ENCODE measurements around the gene ADAR. TPM values are rescaled to one million over a fixed set of nuclear protein-coding genes. Genes with fewer than 3 reads are reported as not detected.

The ADAR gene
- total RNA-seq, 2 experiments from 2014 or later = 206 to 210 TPM

DNA sequence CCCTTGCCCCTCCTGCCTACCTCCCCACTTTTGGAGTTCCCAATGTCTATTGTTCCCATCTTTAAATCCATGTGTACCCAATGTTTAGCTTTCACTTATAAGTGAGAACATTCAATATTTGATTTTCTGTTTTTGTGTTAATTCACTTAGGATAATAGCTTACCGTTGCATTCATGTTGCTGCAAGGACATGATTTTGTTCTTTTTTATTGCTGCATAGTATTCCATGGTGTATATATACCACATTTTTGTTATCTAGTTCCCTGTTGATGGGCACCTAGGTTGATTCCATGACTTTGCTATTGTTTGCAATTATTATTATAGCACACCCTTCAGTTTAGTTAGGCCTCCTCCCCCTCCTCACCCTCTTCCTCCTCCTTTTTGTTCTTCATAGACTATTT is 33.5 kb upstream of the ADAR start:
- H3K4me1 ChIP-seq (ENCODE audit: insufficient read depth, low read length) = no peaks in the 10 kb centered on the region
- CTCF ChIA-PET = interaction anchor here (0.6 kb wide), 1 partner anchor 247 kb away, joined by 4 read pairs; no protein-coding TSS in a partner anchor
- TF ChIP-seq, protein P1, sequence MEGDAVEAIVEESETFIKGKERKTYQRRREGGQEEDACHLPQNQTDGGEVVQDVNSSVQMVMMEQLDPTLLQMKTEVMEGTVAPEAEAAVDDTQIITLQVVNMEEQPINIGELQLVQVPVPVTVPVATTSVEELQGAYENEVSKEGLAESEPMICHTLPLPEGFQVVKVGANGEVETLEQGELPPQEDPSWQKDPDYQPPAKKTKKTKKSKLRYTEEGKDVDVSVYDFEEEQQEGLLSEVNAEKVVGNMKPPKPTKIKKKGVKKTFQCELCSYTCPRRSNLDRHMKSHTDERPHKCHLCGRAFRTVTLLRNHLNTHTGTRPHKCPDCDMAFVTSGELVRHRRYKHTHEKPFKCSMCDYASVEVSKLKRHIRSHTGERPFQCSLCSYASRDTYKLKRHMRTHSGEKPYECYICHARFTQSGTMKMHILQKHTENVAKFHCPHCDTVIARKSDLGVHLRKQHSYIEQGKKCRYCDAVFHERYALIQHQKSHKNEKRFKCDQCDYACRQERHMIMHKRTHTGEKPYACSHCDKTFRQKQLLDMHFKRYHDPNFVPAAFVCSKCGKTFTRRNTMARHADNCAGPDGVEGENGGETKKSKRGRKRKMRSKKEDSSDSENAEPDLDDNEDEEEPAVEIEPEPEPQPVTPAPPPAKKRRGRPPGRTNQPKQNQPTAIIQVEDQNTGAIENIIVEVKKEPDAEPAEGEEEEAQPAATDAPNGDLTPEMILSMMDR (IDR thresholded peaks at IDR 0.05) = no peak
- ATAC-seq (ENCODE audit: poor library complexity) = no peak
- no peak overlapping the region for H3K27ac Mint-ChIP-seq
- H3K27ac ChIP-seq (ENCODE audit: low read depth in 1 of 2, low read length in 2 of 2) = no peak overlapping the region
- no peak for DNase-seq
- H3K9me3 Mint-ChIP-seq = peaks cover 2% of the 10 kb centered on the region
- no peaks in the 10 kb centered on the region for H3K4me1 Mint-ChIP-seq (ENCODE audit: low read depth)
- H3K36me3 ChIP-seq (ENCODE audit: insufficient read depth, low read length) = no peaks in the 10 kb centered on the region
- intact Hi-C loops (cut with DNase I, micrococcal nuclease) = no loop called here
- H3K4me3 Mint-ChIP-seq = no peak overlapping the region
- POLR2A ChIA-PET = no interaction called here
- H3K36me3 Mint-ChIP-seq (ENCODE audit: low read depth) = no peaks in the 10 kb centered on the region
- H3K27me3 Mint-ChIP-seq = peaks cover 2% of the 10 kb centered on the region
- H3K4me3 ChIP-seq (ENCODE audit: low read length) = no peak overlapping the region
- H3K9me3 ChIP-seq (ENCODE audit: control insufficient read depth in 1 of 2, insufficient read depth in 1 of 2, low read length in 2 of 2) = peaks cover 4% of the 10 kb centered on the region in 2 experiments
- peaks cover 3 to 5% of the 10 kb centered on the region in 2 experiments for H3K27me3 ChIP-seq (ENCODE audit: control insufficient read depth in 1 of 2, insufficient read depth in 2 of 2, low read length in 2 of 2)

DNA sequence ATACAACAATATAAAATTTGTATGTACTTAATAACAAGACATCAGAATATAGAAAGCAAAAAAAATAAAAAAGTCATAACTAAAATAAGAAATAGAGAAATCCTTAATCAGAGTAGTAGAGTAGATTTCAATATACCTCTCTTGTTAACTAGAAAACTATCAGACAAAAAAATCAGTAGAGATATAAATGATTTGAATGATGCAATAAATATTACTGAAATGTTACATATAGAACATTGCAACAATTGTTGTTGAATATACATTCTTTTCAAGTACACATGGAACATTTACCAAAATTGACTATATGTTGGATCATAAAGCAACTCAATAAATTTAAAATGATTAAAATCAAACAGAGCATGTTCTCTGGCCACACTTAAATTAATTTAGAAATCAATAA is 31.9 kb upstream of the ADAR start:
- Histone ChIP-seq H3K27me3 (ENCODE audit: control insufficient read depth in 1 of 2, insufficient read depth in 2 of 2, low read length in 2 of 2) (peaks cover 15 to 16% of the 10 kb centered on the region in 2 experiments), H3K4me3 (ENCODE audit: low read length) (no peak overlapping the region), H3K9me3 (ENCODE audit: control insufficient read depth in 1 of 2, insufficient read depth in 1 of 2, low read length in 2 of 2) (peaks cover 4% of the 10 kb centered on the region in 2 experiments), H3K36me3 (ENCODE audit: insufficient read depth, low read length) (no peaks in the 10 kb centered on the region), H3K27ac (ENCODE audit: low read depth in 1 of 2, low read length in 2 of 2) (no peak overlapping the region), H3K4me1 (ENCODE audit: insufficient read depth, low read length) (no peaks in the 10 kb centered on the region)
- CTCF ChIA-PET = no interaction called here
- Mint-ChIP-seq H3K4me1 (ENCODE audit: low read depth) (no peaks in the 10 kb centered on the region), H3K4me3 (no peak overlapping the region), H3K9me3 (peaks cover 2% of the 10 kb centered on the region), H3K27ac (no peak overlapping the region), H3K36me3 (ENCODE audit: low read depth) (no peaks in the 10 kb centered on the region), H3K27me3 (peaks cover 18% of the 10 kb centered on the region)
- POLR2A ChIA-PET = no interaction called here
- ATAC-seq (ENCODE audit: poor library complexity) = no peak
- intact Hi-C loops (cut with DNase I, micrococcal nuclease) = no loop called here
- DNase-seq = no peak
- TF ChIP-seq, protein P1 (IDR thresholded peaks at IDR 0.05) = no peak

DNA sequence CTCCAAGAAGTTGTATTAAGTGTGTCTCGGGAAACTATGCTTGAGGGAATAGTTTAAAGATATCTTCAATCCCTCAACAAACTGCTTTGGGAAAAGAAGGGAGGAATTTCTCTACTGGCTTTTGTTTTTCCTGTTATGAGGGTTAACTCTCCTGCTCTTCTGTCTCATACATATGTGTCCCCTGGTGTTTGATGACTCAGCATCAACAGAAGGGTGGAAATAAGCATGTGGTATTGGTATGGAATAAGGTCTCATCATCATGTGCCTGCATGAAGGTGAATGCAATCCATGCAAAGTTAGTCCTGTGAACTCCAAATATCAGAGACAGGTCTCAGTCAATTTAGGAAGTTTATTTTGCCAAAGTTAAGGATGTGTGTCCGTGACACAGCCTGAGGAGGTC is 27.2 kb upstream of the ADAR start:
- peaks cover 34% of the 10 kb centered on the region for H3K27me3 Mint-ChIP-seq
- ChIA-PET CTCF (no interaction called here), POLR2A (no interaction called here)
- no peak overlapping the region for H3K4me3 Mint-ChIP-seq
- DNase-seq (no peak), ATAC-seq (ENCODE audit: poor library complexity) (no peak)
- no peaks in the 10 kb centered on the region for H3K4me1 Mint-ChIP-seq (ENCODE audit: low read depth)
- TF ChIP-seq, protein P1 (IDR thresholded peaks at IDR 0.05) = no peak
- intact Hi-C loops (cut with DNase I, micrococcal nuclease) = no loop called here
- H3K36me3 Mint-ChIP-seq (ENCODE audit: low read depth) = peaks cover 3% of the 10 kb centered on the region
- no peaks in the 10 kb centered on the region for H3K4me1 ChIP-seq (ENCODE audit: insufficient read depth, low read length)
- H3K27ac Mint-ChIP-seq = no peak overlapping the region
- H3K9me3 ChIP-seq (ENCODE audit: control insufficient read depth in 1 of 2, insufficient read depth in 1 of 2, low read length in 2 of 2) = peaks cover 4% of the 10 kb centered on the region in 2 experiments
- peaks cover 2% of the 10 kb centered on the region for H3K9me3 Mint-ChIP-seq
- no peak overlapping the region for H3K27ac ChIP-seq (ENCODE audit: low read depth in 1 of 2, low read length in 2 of 2)
- peaks cover 17% of the 10 kb centered on the region in 2 experiments for H3K27me3 ChIP-seq (ENCODE audit: control insufficient read depth in 1 of 2, insufficient read depth in 2 of 2, low read length in 2 of 2)
- no peaks in the 10 kb centered on the region for H3K36me3 ChIP-seq (ENCODE audit: insufficient read depth, low read length)
- H3K4me3 ChIP-seq (ENCODE audit: low read length) = no peak overlapping the region

Data from CD4-positive, alpha-beta T cell (primary cell).